ENCODE measurements around the gene ATP10B. TPM values are rescaled to one million over a fixed set of nuclear protein-coding genes. Genes with fewer than 3 reads are reported as not detected.

The ATP10B gene
- total RNA-seq, 2 experiments from 2014 or later, result not detected

- Histone ChIP-seq H3K4me2 (ENCODE audit: low read length) (no peak overlapping the region), H4K20me1 (ENCODE audit: insufficient read depth, low read length) (no peaks in the 10 kb centered on the region), H3K4me3 (ENCODE audit: low read depth, low read length, poor library complexity, severe bottlenecking) (no peak overlapping the region), H3K9me3 (ENCODE audit: low read length) (no peaks in the 10 kb centered on the region), H3K27ac (ENCODE audit: low read depth, low read length, poor library complexity, severe bottlenecking) (no peak overlapping the region), H3K36me3 (ENCODE audit: insufficient read depth, low read length) (no peaks in the 10 kb centered on the region), H3K9me2 (ENCODE audit: insufficient read depth, low read length) (no peaks in the 10 kb centered on the region), H3K79me2 (ENCODE audit: insufficient read depth, low read depth, low read length) (no peaks in the 10 kb centered on the region), H2AFZ (ENCODE audit: low read length) (no peak overlapping the region), H3K4me1 (ENCODE audit: insufficient read depth, low read length, poor library complexity, severe bottlenecking) (no peaks in the 10 kb centered on the region)
- POLR2A ChIA-PET, result no interaction called here
- no TSS peak for BruUV-seq (replicated peaks)
- DNase-seq (ENCODE audit: low spot score), result no peak
- no peak for TF ChIP-seq CTCF (conservative IDR thresholded peaks at IDR 0.05; ENCODE audit: low read length)
- TF ChIP-seq EZH2phosphoT487 (IDR thresholded peaks at IDR 0.05; ENCODE audit: borderline replicate concordance, low read depth, low read length), result no peak
- CTCF ChIA-PET (ENCODE audit: unreplicated experiment), result no interaction called here
- intact Hi-C loops (cut with micrococcal nuclease; ENCODE audit: unreplicated experiment), result no loop called here
Measured at GRCh38 chr5:160565376-160565775, 286.6 kb downstream of the ATP10B start.

- H3K9me3 ChIP-seq (ENCODE audit: low read length), result no peaks in the 10 kb centered on the region
- H3K79me2 ChIP-seq (ENCODE audit: insufficient read depth, low read depth, low read length), result no peaks in the 10 kb centered on the region
- no peaks in the 10 kb centered on the region for H3K9me2 ChIP-seq (ENCODE audit: insufficient read depth, low read length)
- POLR2A ChIA-PET, result interaction anchor here (0.5 kb wide), 1 partner anchor 834 kb away, joined by 3 read pairs; no protein-coding TSS in a partner anchor
- DNase-seq (ENCODE audit: low spot score), result no peak
- CTCF ChIA-PET (ENCODE audit: unreplicated experiment), result no interaction called here
- H3K27ac ChIP-seq (ENCODE audit: low read depth, low read length, poor library complexity, severe bottlenecking), result no peak overlapping the region
- H3K4me3 ChIP-seq (ENCODE audit: low read depth, low read length, poor library complexity, severe bottlenecking), result no peak overlapping the region
- H3K36me3 ChIP-seq (ENCODE audit: insufficient read depth, low read length), result no peaks in the 10 kb centered on the region
- TF ChIP-seq CTCF (conservative IDR thresholded peaks at IDR 0.05; ENCODE audit: low read length) (no peak), EZH2phosphoT487 (IDR thresholded peaks at IDR 0.05; ENCODE audit: borderline replicate concordance, low read depth, low read length) (no peak)
- no peak overlapping the region for H3K4me2 ChIP-seq (ENCODE audit: low read length)
- H2AFZ ChIP-seq (ENCODE audit: low read length), result no peak overlapping the region
- intact Hi-C loops (cut with micrococcal nuclease; ENCODE audit: unreplicated experiment), result no loop called here
- BruUV-seq (replicated peaks), result no TSS peak
- no peaks in the 10 kb centered on the region for H3K4me1 ChIP-seq (ENCODE audit: insufficient read depth, low read length, poor library complexity, severe bottlenecking)
- H4K20me1 ChIP-seq (ENCODE audit: insufficient read depth, low read length), result no peaks in the 10 kb centered on the region
Measured at GRCh38 chr5:160556846-160557245, 295.2 kb downstream of the ATP10B start.

- Histone ChIP-seq H3K4me2 (ENCODE audit: low read length) (no peak overlapping the region), H3K27ac (ENCODE audit: low read depth, low read length, poor library complexity, severe bottlenecking) (no peak overlapping the region), H4K20me1 (ENCODE audit: insufficient read depth, low read length) (no peaks in the 10 kb centered on the region), H2AFZ (ENCODE audit: low read length) (no peak overlapping the region), H3K79me2 (ENCODE audit: insufficient read depth, low read depth, low read length) (no peaks in the 10 kb centered on the region), H3K4me1 (ENCODE audit: insufficient read depth, low read length, poor library complexity, severe bottlenecking) (no peaks in the 10 kb centered on the region), H3K4me3 (ENCODE audit: low read depth, low read length, poor library complexity, severe bottlenecking) (no peak overlapping the region), H3K9me3 (ENCODE audit: low read length) (no peaks in the 10 kb centered on the region), H3K9me2 (ENCODE audit: insufficient read depth, low read length) (no peaks in the 10 kb centered on the region), H3K36me3 (ENCODE audit: insufficient read depth, low read length) (no peaks in the 10 kb centered on the region)
- no peak for TF ChIP-seq EZH2phosphoT487 (IDR thresholded peaks at IDR 0.05; ENCODE audit: borderline replicate concordance, low read depth, low read length)
- TF ChIP-seq CTCF (conservative IDR thresholded peaks at IDR 0.05; ENCODE audit: low read length), result no peak
- ChIA-PET CTCF (ENCODE audit: unreplicated experiment) (no interaction called here), POLR2A (interaction anchor here (0.5 kb wide), 1 partner anchor 835 kb away, joined by 3 read pairs; no protein-coding TSS in a partner anchor)
- intact Hi-C loops (cut with micrococcal nuclease; ENCODE audit: unreplicated experiment), result no loop called here
- BruUV-seq (replicated peaks), result no TSS peak
- no peak for DNase-seq (ENCODE audit: low spot score)
Measured at GRCh38 chr5:160555971-160556631, 295.9 kb downstream of the ATP10B start.
